HG03439 (cell line): ENCODE results near the gene RNASE9.
"Not testable (repeated sequence)": the region's sequence is repeated elsewhere in the genome, so short reads cannot be mapped to it uniquely, and the experiment has no call there.

Source experiments
- ATAC-seq: cut with Tn5 transposase; IDR thresholded peaks from one replicate; pipeline ENCODE4 v1.9.1; 2021; ENCODE audit warnings: mild to moderate bottlenecking, moderate library complexity; ENCODE audit not compliant: unreplicated experiment

RNASE9 gene

DNA sequence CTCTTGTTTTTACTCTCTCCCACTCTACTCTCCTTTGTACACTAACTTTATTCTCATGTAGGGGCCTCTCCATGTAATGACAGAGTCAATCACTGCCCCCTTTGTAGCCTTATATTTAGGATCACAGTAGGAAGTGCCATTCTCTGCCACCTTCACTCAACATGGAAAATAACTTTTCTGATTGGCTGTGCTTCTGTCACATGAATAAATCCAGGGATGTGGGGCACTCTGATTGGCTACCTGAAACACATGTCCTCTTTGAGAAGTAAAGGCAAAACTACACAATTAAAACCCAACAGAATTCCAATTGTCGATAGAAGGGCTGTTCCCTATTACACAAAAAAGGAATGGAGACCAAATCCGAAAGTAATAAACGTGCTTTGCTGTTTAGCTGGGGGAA is at the start of gene RNASE9:
RNASE9 (minus strand) TSS at position 87 of the 400 bp plus-strand sequence.
- no peak for ATAC-seq

DNA sequence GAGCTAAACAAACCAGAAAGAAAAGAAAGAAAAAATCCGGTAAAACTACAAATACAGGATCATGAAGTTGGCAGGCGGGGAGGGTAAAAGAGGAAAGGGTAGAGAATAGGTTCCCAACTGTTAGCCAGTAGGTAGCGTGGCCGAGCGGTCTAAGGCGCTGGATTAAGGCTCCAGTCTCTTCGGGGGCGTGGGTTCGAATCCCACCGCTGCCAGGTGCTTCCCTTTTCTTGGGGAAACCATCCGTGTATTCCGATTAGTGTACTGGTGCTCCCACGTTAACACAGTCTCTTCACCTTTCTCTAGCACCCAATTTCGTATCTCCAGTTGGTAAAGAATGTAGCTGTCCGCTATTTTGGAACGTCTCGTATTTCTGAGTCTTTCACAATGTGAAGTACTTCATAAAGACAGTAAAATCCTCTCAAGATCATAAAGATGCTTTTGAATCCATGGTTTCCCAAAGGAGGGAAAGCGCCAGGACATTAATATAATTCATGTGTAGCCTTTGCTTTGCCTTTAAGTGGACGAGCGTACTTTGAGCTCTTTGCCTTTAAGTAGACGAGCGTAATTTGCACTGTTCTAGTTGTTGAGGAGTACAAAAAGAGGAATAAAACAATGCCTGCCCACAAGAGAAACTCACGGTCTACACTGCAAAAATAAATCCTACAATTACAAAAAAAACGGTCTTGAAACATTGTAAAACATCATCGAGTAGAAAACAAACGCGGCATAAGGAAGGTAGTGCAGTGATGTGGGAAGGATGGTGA is 49.3 kb upstream of the RNASE9 start:
- no peak for ATAC-seq

DNA sequence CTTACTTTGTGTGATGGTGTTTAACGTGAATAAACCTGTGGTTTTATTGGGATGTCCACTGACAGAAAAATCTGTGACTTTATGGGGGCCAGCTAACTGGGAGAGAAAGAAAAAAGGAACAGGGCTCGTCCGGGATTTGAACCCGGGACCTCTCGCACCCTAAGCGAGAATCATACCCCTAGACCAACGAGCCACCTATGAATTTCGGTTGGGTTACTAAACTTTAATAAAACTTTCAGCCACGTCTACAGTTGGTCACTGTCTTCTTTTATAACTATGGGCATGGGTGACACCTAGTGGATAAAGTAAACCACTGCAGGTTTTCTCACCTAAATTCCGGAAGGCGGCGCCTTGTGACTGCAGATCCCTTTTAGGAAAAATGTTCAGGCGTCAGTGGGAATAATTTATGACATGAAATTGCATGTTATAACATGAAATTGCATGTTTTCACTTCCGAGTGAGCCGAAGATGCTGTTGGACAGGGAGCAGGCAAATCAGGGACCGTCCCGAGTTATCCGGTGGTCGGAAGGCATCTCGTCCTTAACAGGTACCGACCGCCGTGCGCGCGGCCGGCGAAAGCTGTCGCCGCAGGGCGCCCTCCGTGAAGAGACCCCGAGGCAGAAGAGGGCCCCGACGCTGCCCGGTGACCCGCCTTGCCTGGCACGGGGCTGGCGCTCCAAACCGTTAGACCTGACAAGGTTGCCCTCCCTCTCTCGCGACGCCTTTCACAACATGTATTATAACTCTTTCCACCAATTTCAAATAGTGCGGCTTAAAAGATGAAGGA is 48.6 kb upstream of the RNASE9 start:
- ATAC-seq: peak; percentile 28

DNA sequence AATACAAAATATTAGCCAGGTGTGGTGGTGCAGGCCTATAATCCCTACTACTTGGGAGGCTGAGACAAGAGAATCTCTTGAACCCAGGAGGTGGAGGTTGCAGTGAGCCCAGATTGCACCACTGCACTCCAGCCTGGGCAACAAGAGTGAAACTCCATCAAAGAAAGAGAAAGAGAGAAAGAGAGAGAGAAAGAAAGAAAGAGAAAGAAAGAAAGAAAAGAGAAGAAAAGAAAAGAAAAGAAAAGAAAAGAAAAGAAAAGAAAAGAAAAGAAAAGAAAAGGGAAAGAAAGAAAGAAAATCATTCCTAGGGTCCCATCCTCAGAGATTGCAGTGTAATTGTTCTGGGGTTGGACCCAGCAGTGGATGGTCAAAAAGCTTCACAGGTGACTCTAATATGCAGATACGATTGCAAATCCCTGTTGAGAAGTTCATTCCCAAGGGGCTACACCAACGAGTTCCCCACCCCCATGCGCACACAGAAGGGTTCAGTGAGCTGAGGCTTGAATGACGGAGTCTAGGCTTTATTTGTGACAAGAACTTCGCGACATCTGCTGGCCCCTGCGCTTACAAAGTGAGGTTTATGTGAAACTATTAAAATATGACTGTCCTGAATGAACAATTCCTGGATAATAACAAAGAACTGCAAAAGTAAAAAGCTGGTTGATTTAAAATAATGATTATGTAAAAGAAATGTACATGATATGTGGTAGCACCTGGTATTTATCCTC is 47.7 kb upstream of the RNASE9 start:
- ATAC-seq: no peak

DNA sequence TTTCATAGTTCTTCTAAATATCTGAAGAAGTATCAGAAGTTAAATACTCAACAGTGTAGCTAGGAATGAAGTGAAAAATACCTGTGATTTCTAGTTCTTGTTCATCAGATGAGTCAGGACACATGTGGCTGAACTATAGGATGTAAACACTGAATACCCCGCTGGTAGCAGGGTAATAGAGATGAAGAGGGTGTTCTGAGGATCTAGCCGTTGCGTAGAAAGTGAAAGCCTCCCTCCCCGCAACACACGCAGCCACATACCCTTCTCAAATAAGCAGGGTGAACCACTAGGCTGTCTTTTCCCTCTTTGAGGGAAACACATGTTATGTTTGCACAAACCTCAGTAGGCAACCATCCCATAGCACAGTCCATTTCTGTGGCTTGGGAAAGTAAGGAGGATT is 46.8 kb upstream of the RNASE9 start:
- no peak for ATAC-seq

DNA sequence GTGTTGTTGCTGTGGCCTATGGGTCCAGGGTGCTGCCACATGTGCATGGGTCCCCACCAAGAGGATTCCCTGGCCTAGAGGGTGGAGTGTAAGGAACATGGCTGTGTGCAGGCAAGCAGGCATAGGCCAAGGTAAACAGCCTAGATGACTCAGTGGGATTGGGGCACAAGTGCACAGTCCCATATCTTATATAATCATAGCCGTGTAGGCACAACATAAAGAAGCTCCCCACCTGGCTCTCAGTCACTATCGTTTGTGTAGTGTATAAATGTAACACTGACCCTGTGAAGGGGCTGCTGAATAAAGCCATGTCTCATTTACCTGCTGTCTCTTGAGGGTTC is 46.0 kb upstream of the RNASE9 start:
- no peak for ATAC-seq

DNA sequence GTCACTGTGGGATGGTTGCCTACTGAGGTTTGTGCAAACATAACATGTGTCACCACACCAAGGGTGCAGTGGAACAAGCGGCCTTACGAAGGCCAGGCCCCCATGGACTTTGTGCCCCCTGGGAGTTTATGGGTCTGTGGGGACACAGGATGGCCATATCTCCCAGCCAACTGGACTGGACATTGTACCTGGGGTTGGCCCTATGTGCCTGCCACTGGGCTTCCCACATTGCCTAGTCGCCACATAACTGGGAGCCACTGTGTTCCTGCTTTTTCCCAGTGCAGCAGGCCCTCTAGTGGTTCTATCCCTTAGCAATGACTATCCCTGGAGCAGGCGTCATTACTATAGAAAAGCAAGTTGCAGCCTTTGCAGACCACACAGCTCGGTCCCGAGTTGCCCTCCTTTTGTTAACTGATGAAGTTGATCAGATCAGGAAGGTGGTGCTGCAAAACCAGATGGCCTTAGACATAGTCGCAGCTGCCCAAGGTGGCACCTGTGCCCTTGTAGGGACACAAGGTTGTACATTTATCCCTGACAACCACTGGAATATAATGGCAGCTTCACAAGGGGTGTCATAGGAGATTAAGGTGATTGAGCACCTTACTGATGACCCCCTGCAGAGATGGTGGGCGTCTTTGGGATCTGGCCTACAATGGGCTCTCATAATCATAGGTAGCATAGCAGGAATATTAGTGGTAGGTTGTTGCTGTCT is 45.5 kb upstream of the RNASE9 start:
- no peak for ATAC-seq

DNA sequence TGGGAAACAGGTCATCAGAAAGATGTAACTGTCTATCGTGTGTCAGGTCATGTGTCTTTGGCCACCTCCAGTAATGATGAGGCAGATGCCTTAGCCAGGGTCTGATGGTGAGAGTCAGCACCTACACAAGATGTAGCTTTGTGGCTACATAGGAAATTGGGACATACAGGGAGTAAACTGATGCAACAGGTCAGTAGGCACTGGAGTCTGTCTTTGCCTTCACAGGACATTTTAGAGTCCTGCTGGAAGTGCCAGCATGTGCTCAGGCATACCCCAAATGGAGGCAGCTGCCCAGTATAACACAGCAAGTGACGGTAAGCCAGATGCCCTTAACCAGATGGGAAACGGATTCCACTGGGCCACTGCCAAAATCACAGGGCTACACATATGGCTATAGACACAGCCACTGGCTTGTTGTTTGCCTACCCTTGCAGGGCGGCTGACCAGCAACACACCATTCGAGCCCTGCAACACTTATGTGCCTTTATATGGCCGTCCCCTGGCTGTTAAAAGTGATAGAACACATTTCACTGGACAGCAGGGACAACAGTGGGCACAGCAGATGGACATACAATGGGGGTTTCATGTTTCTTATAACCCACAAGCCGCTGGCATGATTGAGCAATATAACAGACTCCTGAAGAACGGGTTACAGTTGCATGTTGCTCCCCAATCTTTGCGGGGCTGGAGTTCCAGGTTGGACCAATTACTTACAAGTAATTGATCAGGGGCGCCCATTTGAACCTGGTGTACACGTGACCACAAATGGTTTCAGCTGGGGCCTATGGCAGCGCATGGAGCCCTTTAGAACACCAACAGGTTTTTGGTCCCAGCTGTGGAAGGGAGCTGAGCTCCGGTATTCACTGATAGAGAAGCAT is 43.2 kb upstream of the RNASE9 start:
- no peak for ATAC-seq

DNA sequence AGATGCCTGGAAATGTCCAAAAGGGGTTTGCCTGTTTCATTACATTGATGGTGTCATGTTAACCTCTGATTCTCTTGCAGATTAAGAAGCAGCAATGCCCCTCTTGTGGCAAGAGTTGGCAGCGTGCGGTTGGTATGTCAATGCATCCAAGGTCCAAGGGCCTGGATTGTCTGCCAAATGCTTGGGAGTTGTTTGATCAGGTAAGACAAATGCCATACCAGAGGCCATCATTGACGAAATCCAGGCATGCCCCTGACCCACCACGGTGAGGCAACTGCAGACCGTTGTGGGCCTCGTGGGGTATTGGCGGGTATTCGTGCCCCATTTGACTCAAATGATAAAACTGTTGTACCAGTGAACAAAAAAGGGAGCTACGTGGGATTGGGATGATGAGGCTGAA is 41.7 kb upstream of the RNASE9 start:
- ATAC-seq: no peak

DNA sequence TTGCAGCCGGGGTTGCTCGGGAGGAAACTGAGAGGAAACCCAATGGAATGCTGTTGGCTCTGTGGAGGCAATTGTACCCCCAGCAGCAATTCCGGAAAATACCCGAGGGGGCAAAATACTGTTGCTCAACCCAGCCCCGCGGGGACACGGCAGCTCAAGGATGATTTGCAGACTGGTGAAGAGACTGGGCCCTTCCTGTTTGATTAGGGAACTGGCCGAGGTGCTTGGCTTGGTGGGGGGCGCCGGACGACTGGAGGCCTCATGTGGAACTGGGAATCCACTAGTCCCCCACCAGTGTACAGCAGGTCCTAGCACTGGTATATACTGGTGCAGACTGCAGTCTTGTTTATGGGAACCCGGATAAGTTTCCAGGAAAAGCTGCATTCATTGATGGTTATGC is 40.7 kb upstream of the RNASE9 start:
- no peak for ATAC-seq

DNA sequence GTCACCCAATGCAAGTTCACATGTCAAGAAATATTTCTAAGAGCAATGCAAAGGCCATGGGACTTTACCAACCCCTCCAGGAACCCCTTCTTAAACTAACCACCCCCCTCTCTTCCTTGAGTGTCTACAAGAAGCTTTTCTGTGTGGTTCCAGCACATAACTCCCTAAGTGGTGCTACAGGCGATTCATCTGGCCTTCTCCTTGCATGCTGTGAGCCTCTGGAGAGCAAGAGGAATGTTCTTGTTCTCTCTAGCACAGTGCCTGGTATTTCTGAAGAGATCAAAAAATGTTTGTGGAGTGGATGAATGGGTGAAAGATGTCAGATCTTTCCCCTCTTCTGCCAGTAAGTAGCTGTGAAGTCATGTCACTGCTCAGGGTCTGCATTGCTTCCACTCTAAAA is 36.3 kb upstream of the RNASE9 start:
- ATAC-seq: no peak

DNA sequence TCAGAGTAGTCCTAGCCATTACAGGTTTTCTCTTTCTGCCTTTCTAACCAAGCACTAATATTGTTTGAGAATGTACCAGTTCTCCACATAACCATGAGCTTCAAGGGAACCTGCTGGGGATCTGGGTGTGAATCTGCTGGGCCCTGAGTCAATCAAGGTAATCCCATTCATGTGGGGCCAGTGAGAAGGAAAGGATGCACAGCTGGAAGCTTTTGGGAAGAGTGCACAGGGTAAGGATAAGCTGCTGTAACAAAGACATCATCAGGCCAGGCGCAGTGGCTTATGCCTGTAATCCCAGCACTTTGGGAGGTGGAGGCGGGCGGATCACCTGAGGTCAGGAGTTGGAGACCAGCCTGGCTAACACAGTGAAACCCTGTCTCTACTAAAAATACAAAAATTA is 34.9 kb upstream of the RNASE9 start:
- not testable (repeated sequence) for ATAC-seq

DNA sequence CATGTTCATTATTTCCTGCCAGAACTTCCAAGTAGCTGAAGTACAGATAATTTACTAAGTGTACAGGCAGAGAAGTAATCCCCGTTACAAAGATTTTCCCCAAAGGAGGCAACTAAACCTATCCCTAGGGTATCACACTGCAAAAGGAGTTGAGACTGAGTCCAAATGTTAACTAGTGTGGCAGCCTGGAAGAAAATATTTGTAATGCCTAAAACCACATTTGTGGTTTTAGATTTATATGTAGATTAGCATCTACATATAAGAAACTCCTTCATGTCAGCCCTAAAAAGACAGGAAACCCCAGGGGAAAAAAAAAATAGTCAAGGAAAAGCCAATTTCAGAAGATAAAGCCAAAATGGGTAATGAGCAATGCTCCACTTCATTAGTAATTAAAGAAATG is 31.7 kb upstream of the RNASE9 start:
- ATAC-seq: no peak

DNA sequence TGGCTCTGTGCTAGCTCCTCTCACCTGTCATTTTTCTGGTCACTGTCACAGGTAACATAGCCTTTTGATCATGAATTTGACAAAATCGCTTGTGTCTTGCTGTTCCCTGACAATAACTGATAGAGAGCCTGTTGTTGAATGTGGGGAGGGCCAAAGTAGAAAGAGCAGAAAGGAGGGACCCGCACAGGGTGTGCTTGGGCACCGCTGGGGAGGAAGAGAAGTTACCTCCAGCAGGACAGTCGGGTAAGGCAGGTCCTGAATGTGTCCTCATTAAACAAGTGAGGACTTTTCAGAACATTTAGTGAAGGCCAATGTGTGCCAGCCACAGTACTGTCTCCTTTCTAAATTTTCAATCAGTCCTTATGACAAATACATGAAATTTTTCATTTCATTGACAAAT is 30.4 kb upstream of the RNASE9 start, which contains the start of gene RNASE12:
RNASE12 (minus strand) TSS at position 142 of the 400 bp plus-strand sequence. CDS start 653 bp downstream, outside the sequence.
- no peak for ATAC-seq

DNA sequence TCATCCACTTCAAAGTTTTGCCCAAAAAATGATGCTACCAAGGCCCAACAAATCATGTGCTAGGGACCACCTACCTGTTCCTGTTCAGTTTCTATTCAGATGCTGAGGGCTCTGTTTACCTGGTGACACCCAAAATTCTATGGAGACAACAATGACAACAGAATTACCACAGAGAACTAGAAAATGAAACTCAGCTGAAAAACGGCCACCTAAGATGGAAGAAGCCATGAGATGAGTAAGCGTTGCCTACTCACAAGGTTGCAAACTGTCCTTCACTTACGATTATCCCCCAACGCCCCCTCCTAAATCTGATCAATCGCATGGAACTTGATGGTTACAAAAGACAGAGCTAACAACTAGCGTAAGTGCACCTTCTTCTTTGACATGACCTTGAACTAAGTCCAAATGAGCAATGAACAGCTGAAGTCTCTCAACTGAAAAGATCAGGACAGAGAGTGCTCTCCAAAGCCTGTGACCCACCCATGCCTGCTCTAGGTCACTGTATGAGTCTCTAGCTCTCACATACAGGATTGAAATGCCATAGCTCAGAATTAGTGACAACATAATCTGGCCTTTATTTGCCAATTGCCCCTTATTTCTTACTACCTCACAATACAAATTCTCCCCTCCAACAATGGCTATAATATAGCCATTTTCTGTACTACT is 26.8 kb upstream of the RNASE9 start, which contains the start of gene RNASE11:
RNASE11 (minus strand) TSS at position 513 of the 666 bp plus-strand sequence.
- ATAC-seq: no peak

DNA sequence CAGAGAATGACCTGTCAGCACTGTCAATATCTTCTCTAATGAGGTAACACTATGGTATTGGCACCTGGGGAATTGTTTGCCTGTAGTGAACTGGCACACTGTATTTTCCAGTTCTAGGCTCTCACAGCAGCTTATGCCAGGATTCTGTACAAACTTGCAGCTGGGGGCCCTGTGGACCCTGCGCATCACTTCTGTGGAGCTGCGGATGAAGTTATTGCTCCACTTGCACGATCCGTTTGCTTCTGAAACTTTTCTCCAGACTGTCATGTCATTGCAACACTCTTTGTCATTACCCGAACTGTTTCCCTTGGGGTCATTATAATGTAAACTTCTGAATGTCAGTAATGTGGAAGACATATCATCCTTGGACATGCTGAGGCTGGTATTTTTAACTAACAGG is 23.1 kb upstream of the RNASE9 start:
- ATAC-seq: no peak

DNA sequence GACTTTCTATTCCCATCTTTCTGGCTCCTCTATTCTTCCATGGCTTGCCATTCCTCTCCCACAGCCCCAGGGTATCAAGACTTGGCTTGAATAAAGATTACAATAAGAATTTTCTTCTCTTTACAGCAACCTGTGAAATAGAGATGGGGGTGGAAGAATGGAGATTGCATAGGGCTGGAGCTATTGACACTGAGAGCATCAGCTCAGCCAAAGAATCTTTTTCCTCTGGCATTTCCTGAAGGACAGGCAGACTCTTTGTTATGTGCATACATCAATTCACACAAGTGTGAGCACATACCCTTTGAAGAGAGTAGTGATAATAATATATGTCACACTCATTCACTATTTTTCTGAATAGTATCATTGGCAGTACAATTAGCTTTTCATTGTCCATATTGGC is 22.3 kb upstream of the RNASE9 start:
- ATAC-seq: no peak

DNA sequence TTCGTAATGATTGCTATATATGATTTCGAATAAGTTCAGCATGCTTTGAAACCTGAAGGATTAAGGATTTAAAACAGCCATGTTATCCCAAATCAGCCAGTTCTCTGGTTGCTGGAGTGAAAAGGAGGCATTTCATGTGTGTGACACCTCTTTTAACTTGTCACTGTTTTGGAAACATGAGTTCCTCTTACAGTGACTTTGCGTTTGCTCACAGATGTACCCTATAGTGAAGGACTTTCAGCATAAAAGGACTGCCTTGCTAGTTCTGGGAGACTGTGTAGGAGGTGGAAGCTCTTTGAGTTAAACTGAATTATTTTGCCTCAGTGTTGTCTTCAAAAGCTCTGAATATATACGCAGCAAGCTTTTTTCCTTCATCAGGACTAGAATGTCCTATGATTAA is 19.4 kb upstream of the RNASE9 start:
- no peak for ATAC-seq

DNA sequence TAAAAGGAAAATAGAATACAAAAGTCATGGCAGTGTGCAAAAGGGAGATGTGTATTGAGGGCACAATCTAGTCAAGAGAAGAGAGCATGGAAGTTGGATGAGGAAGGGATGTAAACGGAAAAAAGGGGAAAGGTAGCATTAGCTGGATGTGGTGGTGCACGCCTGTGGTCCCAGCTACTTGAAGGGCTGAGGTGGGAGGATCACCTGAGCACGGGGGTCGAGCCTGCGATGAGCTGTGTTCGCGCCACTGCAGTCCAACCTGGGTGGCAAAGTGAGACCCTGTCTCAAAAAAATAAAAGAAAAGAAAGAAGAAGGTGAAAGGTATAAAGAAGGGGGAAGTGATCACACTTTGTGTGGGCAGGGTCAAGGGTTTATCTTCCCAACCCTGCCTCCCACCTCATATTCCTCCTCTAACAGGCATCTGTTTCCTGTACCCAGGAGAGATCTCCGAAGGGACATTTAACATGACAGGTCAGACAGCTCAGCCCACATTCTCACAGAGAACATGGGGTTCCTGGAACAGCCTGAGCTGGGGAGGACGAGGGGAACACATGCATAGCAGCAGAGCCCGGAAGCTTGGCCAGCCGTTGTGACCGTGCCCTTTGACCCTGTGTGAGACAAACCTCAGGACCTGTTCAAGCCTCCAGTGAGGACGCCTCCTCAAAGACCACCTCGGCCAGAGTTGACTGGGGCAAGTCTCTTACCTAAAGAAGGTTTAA is 18.1 kb upstream of the RNASE9 start:
- ATAC-seq: no peak
